ENCODE measurements around the gene SEC61A1.

Gene SEC61A1

GRCh38 chr3:128060473-128061381 is 8.5 kb downstream of the SEC61A1 start:
- DNase-seq: no peak

GRCh38 chr3:128062033-128062745 is 10.0 kb downstream of the SEC61A1 start:
- DNase-seq: no peak

GRCh38 chr3:128063865-128064264 is 11.6 kb downstream of the SEC61A1 start:
- DNase-seq: no peak

- no peak for DNase-seq
Observed at GRCh38 chr3:128064962-128065361, 12.7 kb downstream of the SEC61A1 start.

- DNase-seq: no peak
Observed at GRCh38 chr3:128066114-128066513, 13.9 kb downstream of the SEC61A1 start.

- no peak for DNase-seq
Observed at GRCh38 chr3:128066676-128067075, 14.4 kb downstream of the SEC61A1 start.

- no peak for DNase-seq
Observed at GRCh38 chr3:128067489-128067888, 15.3 kb downstream of the SEC61A1 start.

GRCh38 chr3:128068156-128068620 is 16.0 kb downstream of the SEC61A1 start:
- DNase-seq: no peak

GRCh38 chr3:128069271-128069670 is 17.0 kb downstream of the SEC61A1 start:
- DNase-seq: no peak

- DNase-seq: no peak
Observed at GRCh38 chr3:128070898-128071591, 18.8 kb downstream of the SEC61A1 start.

- DNase-seq: no peak
Observed at GRCh38 chr3:128071771-128072453, 19.7 kb downstream of the SEC61A1 start.

GRCh38 chr3:128072454-128073184 is 20.4 kb downstream of the SEC61A1 start:
- no peak for DNase-seq

GRCh38 chr3:128073185-128073725 is 21.0 kb downstream of the SEC61A1 start:
- DNase-seq: no peak

GRCh38 chr3:128073807-128074206 is 21.6 kb downstream of the SEC61A1 start:
- DNase-seq: no peak

GRCh38 chr3:128074851-128075521 is 22.7 kb downstream of the SEC61A1 start:
- no peak for DNase-seq

- DNase-seq: peak; percentile 60
Observed at GRCh38 chr3:128075522-128076482, 23.6 kb downstream of the SEC61A1 start.

- no peak for DNase-seq
Observed at GRCh38 chr3:128076483-128077201, 24.4 kb downstream of the SEC61A1 start.

GRCh38 chr3:128077202-128077624 is 25.0 kb downstream of the SEC61A1 start:
- DNase-seq: no peak

- DNase-seq: no peak
Observed at GRCh38 chr3:128077665-128078064, 25.4 kb downstream of the SEC61A1 start.

Measured in NCI-H226 (cell line).